ENCODE measurements around the gene HSCB. TPM values are rescaled to one million over a fixed set of nuclear protein-coding genes. Genes with fewer than 3 reads are reported as not detected.
A peak's percentile ranks its signal among the peaks of the same experiment; 100 is the strongest.

Gene HSCB
- total and polyA plus RNA-seq, 9 of the 15 experiments (the other 6 are each of a cell fraction or from before 2014, with no cell fraction given), result 2.6 to 13.1 (median 8.6) TPM

- peak; percentile 89 for TF ChIP-seq ZEB2 (IDR thresholded peaks at IDR 0.05)
- TF ChIP-seq POLR2H (tag; IDR thresholded peaks at IDR 0.05; ENCODE audit: low read depth), result peak; percentile 23; the same call in 1 of the 2 replicates
- TF ChIP-seq ZC3H4 (CRISPR knock-in tag; IDR thresholded peaks at IDR 0.05; ENCODE audit: borderline replicate concordance), result no peak
- no peak for TF ChIP-seq SIRT6 (IDR thresholded peaks at IDR 0.05; ENCODE audit: low read depth, low read length)
- TF ChIP-seq NCOA2 (IDR thresholded peaks at IDR 0.05; ENCODE audit: partially characterized antibody in 2 of 2), result no peak
- TF ChIP-seq ID3 (CRISPR knock-in tag; IDR thresholded peaks at IDR 0.05), result no peak
- TF ChIP-seq ID3 (tag; IDR thresholded peaks at IDR 0.05), result 0 out of 2 replicates have a peak, but pooled peaks have one; percentile 37
- TF ChIP-seq ATF3 (IDR thresholded peaks at IDR 0.05), result peak; percentile 95
- TF ChIP-seq ATF3 (CRISPR knock-in tag; conservative IDR thresholded peaks at IDR 0.05), result no peak
- no peak for TF ChIP-seq GTF2F1 (IDR thresholded peaks at IDR 0.05; ENCODE audit: low read depth, low read length)
- TF ChIP-seq JUND (IDR thresholded peaks at IDR 0.05; ENCODE audit: borderline replicate concordance, low read depth, low read length), result peak; percentile 97
- no peak; the same call in 2 of the 3 replicates for TF ChIP-seq JUND (tag; IDR thresholded peaks at IDR 0.05; ENCODE audit: borderline replicate concordance, low read depth, low read length)
- TF ChIP-seq SUPT5H (IDR thresholded peaks at IDR 0.05), result no peak; the same call in 1 of the 2 replicates
- no peak for TF ChIP-seq MLX (CRISPR knock-in tag; conservative IDR thresholded peaks at IDR 0.05)
- TF ChIP-seq ZNF280A (IDR thresholded peaks at IDR 0.05; ENCODE audit: low read depth, partially characterized antibody), result no peak
- no peak for TF ChIP-seq ZNF57 (CRISPR knock-in tag; IDR thresholded peaks at IDR 0.05)
- no peak for TF ChIP-seq KLF6 (CRISPR knock-in tag; IDR thresholded peaks at IDR 0.05; ENCODE audit: borderline replicate concordance)
- TF ChIP-seq PHTF2 (CRISPR knock-in tag; IDR thresholded peaks at IDR 0.05), result no peak
- no peak for TF ChIP-seq ARID4B (CRISPR knock-in tag; IDR thresholded peaks at IDR 0.05)
- no peak for TF ChIP-seq HNRNPH1 (optimal IDR thresholded peaks at IDR 0.05; ENCODE audit: low read depth, low read length)
These were observed 547 bp upstream of the HSCB start (continued) for GRCh38 chr22:28741200-28741784.

Measured in K562 (cell line).